Stimulated activated CD4-positive, alpha-beta T cell treated with anti-CD3 and anti-CD28 coated beads, Interleukin-12 subunit alpha, Interleukin-12 subunit beta, amount 100 ng/mL, for 4 hours (primary cell): Measurements from ENCODE around the gene GPC5.
"Not testable (repeated sequence)": the region's sequence is repeated elsewhere in the genome, so short reads cannot be mapped to it uniquely, and the experiment has no call there.

Experiments used
- DNase-seq: peaks from one replicate; pipeline ENCODE4 v3.0.0-alpha.2; 2020

GPC5 gene

DNA sequence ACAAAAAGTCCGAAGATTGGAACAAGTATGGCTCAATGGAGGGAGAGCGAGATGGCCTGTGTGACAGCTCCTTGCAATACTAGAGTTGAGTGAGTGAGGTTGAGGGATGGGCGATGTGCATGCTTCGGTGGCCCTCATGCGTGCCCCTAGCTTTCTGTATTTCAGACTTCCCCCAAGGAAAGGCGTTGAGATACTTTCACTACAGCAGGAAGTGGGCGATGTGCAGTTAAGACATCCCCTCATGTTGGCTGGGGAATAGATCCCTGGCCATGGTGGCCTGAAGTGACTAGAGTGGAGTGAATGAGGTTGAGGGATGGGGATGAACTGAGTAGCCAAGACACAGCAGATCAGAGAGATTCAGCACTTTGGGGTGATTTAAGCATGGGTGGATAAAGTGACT is 1194.3 kb downstream of the GPC5 start:
- no peak for DNase-seq

DNA sequence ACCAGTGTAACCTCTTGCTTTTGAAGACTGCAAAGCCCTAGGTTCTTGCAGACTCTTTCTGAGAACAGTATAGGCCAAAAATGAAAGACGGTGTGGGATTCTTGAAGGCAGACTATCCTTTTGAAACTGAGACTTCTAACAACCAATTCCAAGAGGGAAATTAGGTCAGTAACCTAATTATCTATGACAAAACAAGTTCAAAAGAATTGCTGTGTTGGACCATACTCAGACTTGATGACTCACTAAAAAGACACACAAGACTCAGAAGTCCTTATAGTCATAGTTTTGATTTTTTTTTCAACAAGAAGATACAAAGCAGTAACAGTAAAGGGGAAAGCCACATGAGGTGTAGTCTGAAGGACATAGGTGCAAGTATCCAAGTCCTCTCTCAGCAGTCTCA is 1204.1 kb downstream of the GPC5 start:
- no peak for DNase-seq

GRCh38 chr13:92609376-92609775 is 1211.0 kb downstream of the GPC5 start:
- DNase-seq, result no peak

DNA sequence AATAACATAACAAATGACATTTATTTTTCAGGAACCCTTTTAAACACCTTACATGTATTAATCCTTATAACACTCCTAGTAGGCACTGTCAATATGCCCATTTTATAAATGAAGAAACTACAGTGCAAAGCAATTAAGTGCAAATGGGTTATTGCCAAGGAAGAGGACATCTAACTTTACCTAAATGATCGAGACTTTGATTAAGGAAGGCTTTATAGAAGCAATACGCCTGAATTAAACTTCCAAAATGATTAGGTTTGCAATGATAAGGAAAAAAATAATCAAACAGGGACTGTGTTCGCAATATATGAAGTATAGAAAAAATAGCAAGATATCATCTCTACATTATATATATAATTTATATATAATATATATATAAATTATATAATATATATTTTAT is 1214.5 kb downstream of the GPC5 start:
- no peak for DNase-seq

DNA sequence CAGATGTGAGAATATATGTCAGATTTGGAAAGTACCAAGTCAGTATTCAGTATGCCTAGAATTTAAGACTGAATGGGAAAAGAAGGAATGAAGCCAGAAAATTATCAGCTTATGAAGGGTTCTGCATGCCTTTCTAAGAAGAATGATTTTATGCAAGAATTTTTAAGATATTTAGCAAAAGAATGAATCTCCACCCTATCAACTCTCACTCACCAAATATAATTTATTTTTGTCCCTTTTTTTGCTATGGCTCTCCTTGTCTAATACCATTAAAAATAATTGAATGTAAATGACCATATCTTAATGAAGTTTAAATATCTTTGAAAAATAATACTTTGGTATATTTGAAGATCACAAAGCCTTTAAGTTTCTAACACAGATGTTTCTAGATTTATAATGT is 1215.5 kb downstream of the GPC5 start:
- DNase-seq, result no peak

GRCh38 chr13:92621985-92622384 is 1223.6 kb downstream of the GPC5 start:
- DNase-seq, result no peak

GRCh38 chr13:92622905-92623304 is 1224.5 kb downstream of the GPC5 start:
- no peak for DNase-seq

GRCh38 chr13:92626274-92626673 is 1227.9 kb downstream of the GPC5 start:
- no peak for DNase-seq

DNA sequence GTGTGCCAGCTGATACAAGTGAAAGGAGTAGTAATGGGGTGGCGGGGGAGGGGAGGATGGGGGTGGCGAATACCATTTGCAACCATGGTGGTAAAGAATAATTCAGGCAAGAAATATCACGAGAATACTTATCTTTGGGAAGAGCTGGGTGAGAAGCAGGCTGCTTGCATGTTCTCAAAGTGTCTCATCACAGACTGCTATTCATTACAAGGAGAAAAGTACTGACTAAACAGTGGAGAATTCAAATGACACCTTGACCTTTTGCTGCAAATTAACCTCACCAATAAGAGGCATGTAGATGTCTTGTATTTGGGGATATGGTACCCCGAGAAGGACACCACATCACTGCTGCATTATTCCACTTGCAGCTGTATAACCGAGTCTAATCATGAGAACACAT is 1242.5 kb downstream of the GPC5 start:
- no peak for DNase-seq

DNA sequence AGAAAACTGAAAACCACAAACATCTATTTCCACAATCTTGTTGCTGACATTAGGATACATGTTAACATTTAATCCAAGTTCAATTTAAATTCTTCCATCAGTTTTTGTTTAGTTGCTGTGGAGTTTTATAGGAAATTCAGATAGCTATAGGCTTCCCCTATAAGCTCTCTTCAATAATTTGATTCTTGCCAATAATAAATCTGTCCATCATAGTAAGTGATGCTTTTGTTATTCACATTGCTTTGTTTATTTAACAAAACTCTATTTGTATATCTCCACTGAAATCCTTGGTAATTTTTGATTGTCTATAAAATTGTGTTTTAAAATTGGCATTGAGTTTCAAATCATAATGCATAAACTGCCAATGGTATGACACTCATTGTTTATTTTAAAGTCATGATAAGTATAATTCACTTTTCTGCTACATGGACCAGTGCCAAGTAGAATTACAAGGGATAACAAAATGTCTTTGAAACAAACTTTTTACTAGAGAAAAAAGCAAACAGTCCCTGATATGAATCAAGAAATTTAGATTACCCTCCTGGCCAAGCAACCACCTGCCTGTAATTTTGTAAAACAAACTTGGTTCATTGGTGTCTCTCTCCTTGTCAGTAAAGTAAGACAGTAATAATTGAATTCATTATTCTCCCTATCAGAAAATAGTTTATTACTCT is 1250.9 kb downstream of the GPC5 start:
- no peak for DNase-seq

DNA sequence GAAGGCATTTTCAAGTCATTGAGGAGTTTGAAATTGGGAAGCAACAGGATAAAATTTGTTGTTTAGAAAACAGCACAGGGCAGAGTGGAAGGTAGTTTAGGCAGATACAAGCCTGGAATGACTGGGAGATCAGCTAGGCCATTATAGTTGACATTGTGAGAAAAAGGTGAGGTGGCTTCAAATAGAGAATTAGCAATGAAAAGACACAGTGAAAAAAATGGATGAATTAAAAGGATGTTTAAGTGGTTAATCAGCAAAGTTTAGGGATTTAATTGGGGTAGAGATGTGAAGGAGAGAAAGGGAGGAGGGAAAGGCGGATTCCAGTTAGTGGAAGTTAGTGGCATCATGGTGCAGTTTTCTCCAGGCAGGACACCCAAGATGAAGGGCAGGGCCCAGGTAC is 1257.7 kb downstream of the GPC5 start:
- DNase-seq, result no peak

DNA sequence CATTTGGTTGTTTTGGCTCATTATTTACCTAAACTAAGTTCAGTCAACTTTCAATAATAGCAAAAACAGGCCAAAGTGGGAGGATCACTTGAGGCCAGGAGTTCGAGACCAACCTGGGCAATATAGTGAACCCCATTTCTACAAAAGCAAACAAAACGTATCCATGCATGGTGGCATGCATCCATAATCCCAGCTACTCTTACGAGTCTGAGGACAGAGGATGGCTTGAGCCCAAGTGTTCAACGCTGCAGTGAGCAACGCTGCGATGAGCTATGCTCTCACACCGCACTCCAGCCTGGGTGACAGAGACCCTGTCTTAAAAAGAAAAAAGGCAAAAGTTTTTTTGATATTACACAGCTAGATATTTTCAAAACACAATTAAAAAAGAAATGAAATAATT is 1258.2 kb downstream of the GPC5 start:
- DNase-seq, result no peak

GRCh38 chr13:92657565-92657964 is 1259.1 kb downstream of the GPC5 start:
- DNase-seq, result no peak

GRCh38 chr13:92658293-92658692 is 1259.9 kb downstream of the GPC5 start:
- DNase-seq, result no peak

- DNase-seq, result no peak
Measured at GRCh38 chr13:92661406-92661805, 1263.0 kb downstream of the GPC5 start.

- DNase-seq, result no peak
Measured at GRCh38 chr13:92668157-92668556, 1269.7 kb downstream of the GPC5 start.

- no peak for DNase-seq
Measured at GRCh38 chr13:92670096-92670495, 1271.7 kb downstream of the GPC5 start.

DNA sequence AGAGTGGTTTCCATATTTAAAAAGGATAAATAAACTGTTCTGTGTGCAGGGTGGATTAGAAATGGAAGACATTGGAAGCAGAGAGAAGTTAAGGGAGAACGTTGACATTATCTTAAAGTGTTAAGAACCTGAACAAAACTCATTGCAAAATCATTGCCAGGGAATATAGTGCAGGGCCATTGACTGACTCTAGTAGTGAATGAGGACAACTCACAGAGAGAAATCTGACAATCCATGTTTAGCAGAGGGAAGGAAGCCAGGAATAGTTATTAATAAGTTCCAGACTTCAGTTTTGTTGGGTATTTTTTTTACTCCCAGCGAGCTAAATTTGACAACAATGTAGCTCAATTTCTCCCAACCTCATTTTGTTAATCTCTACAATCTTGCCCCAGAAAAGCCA is 1273.4 kb downstream of the GPC5 start:
- no peak for DNase-seq

DNA sequence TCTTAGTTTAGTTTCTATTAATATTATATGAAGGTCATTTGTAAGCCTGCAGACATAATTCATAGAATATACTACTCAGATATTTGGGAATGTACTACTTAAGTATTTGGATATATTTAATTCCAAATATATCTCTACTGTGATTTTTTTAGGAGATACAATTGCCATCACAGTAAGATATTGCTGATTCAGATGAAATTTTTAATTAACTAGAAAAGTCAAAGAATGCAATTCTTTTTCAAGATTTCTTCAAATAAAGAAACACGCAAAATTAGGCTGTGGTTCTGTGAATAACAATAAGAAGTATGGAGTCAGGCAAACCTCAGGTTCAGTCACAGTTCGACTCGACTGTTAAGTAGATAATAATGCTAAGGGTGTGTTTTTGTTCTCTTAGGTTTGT is 1277.8 kb downstream of the GPC5 start:
- no peak for DNase-seq

DNA sequence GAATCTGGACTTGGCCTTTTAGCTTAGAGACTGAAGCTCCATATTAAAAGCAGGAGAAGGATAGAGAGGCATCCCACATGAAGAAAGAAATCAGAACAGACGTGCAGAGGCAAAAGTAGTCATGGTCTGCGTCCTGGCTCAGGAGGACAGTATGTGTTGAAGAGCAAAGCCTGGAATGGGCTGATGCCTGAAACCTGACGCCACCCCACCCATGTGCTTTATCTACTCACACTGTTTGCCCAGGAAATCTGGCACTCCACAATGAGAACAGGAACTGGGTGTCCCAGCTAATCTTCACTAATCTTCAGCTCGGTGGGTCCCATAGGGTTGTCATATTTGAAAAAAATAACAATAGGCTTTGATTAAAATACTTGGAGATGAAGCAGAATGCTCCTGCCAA is 1279.2 kb downstream of the GPC5 start:
- no peak for DNase-seq

- DNase-seq, result no peak
Measured at GRCh38 chr13:92679602-92680001, 1281.2 kb downstream of the GPC5 start.

DNA sequence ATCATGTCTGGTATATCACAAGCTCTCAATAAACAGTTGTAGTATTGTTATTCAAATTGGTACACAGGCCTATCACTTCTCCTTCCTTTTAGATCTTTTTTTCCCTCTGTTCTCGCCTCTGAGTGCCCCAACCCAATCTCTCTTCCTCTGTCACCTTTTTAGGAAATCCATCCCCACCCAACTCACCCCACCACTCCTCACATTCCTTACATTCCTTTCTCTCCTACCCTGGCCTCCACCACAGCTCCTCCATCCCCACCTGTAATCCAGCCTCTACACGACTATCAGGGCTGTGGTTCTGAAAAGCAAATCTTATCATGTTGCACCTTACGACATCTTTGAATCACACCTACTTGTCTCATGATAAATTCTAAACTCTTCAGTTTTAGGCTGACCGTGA is 1282.8 kb downstream of the GPC5 start:
- no peak for DNase-seq

DNA sequence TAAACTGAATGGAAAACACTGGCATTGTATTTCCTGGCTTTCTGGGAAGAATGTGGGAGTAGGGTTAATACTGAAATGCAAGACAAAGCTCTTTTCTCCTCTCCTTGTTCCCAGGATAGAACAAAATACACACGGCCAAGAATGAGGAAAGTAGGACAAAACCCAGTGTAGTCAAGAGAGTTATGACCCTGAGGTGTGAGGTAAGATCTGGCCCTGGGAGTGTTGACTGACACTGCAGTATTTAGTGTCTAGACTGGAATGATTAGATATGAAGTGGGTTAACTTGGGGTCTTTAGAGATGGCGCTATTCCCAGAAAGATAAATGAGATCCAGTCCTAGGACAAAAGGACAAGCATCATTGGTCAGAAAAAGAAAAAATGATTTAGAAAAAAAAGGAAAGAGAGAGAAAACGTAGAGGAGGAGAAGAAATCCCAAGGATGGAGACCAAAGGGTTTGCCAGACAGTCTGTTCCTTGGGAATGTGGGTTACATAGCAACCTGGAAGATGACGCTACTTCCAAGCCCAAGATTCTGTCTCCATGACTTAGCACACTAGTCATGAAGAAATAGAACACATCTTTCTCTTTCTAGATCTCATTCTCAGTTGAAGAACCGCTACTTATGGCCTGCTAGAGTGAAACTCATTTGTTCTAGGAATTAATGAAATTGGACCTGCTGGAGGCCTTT is 1284.6 kb downstream of the GPC5 start:
- no peak for DNase-seq

DNA sequence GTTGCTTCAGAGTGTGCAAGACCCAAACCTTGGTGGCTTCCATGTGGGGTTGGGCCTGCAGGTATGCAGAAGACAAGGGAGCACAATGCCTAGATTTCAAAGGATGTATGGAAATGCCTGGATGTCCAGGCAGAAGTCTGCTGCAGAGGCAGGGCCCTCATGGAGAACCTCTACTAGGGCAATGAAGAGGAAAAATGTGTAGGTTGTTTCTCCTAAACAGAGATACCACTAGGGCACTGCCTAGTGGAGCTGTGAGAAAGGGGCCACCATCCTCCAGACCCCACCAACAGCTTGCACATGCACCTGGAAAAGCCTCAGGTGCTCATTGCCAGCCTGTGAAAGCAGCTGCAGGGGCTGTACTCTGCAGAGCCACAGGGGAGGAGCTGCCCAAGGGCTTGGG is 1295.6 kb downstream of the GPC5 start:
- DNase-seq, result no peak

DNA sequence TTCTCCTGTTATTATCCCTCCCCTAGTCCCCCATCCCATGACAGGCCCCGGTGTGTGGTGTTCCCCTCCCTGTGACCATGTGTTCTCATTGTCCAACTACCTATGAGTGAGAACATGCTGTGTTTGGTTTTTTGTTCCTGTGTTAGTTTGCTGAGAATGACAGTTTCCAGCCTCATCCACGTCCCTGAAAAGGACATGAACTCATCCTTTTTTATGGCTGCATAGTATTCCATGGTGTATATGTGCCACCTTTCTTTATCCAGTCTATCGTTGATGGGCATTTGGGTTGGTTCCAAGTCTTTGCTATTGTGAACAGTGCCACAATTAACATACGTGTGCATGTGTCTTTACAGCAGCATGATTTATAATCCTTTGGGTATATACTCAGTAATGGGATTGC is 1297.4 kb downstream of the GPC5 start:
- not testable (repeated sequence) for DNase-seq
